ENCODE measurements around the gene UBL3. TPM values are rescaled to one million over a fixed set of nuclear protein-coding genes. Genes with fewer than 3 reads are reported as not detected.

Gene UBL3
- total RNA-seq, 1 experiment from 2014 or later = 12.0 TPM

- DNase-seq (ENCODE audit: low spot score) = peak; percentile 71
- CTCF ChIA-PET = no interaction called here
- no peak overlapping the region for H3K4me3 ChIP-seq (ENCODE audit: low read depth, low read length, poor library complexity, severe bottlenecking)
- H3K27me3 ChIP-seq (replicated peaks; ENCODE audit: insufficient read depth, low read depth, low read length, poor library complexity) = no peaks in the 10 kb centered on the region
- POLR2A ChIA-PET (ENCODE audit: low non-redundant PET) = no interaction called here
- no peaks in the 10 kb centered on the region for H3K9me3 ChIP-seq (ENCODE audit: low read depth, low read length, poor library complexity, severe bottlenecking)
- peaks cover 8% of the 10 kb centered on the region for H3K4me1 ChIP-seq (ENCODE audit: insufficient read depth, low read length, poor library complexity, severe bottlenecking)
- no TSS peak for BruUV-seq (replicated peaks)
- intact Hi-C loops (cut with micrococcal nuclease; ENCODE audit: unreplicated experiment) = no loop called here
- no peak overlapping the region for H3K27ac ChIP-seq (ENCODE audit: low read depth, low read length, poor library complexity, severe bottlenecking)
- TF ChIP-seq, protein P1, sequence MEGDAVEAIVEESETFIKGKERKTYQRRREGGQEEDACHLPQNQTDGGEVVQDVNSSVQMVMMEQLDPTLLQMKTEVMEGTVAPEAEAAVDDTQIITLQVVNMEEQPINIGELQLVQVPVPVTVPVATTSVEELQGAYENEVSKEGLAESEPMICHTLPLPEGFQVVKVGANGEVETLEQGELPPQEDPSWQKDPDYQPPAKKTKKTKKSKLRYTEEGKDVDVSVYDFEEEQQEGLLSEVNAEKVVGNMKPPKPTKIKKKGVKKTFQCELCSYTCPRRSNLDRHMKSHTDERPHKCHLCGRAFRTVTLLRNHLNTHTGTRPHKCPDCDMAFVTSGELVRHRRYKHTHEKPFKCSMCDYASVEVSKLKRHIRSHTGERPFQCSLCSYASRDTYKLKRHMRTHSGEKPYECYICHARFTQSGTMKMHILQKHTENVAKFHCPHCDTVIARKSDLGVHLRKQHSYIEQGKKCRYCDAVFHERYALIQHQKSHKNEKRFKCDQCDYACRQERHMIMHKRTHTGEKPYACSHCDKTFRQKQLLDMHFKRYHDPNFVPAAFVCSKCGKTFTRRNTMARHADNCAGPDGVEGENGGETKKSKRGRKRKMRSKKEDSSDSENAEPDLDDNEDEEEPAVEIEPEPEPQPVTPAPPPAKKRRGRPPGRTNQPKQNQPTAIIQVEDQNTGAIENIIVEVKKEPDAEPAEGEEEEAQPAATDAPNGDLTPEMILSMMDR (conservative IDR thresholded peaks at IDR 0.05; ENCODE audit: low read depth, low read length) = no peak
- no peak for TF ChIP-seq EZH2 (IDR thresholded peaks at IDR 0.05; ENCODE audit: borderline replicate concordance, low read depth, low read length, poor library complexity, severe bottlenecking)
- H3K36me3 ChIP-seq (ENCODE audit: insufficient read depth, low read length, poor library complexity, severe bottlenecking) = no peaks in the 10 kb centered on the region
Measured at GRCh38 chr13:29754473-29754806, 96.0 kb downstream of the UBL3 start.

DNA sequence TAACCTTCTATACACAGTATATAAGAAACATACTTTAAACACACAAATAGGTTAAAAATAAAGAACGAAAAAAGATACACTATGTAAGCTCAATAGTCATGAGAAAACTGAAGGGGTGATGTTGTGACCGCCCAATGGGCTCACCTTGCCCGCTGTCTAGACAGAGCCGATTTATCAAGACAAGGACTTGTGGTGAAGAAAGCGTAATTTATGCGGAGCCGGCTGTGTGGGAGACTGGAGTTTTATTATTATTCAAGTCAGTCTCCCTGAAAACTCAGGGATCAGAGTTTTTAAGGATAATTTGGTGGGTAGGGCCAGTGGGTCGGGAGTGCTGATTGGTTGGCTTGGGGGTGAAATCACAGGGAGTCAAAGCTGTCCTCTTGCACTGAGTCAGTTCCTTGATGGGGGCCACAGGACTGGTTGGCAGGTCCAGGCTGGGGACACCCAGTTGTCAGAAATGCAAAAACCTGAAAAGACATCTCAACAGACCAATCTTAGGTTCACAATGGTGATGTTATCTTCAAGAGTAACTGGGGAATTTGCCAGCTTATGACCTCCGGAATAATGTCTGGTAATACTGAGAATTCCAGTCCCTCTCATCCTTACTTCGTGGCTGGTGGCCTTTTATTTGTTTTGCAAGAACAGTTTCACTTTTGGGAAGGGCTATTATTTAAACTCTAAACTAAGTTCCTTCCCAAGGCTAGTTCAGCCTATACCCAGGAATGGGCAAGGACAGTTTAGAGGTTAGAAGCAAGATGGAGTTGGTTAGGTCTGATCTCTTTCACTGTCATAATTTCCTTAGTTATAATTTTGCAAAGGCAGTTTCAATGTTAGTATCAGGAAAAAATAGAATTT is 96.6 kb downstream of the UBL3 start:
- CTCF ChIA-PET = no interaction called here
- Histone ChIP-seq H3K27me3 (replicated peaks; ENCODE audit: insufficient read depth, low read depth, low read length, poor library complexity) (no peaks in the 10 kb centered on the region), H3K4me1 (ENCODE audit: insufficient read depth, low read length, poor library complexity, severe bottlenecking) (peaks cover 8% of the 10 kb centered on the region), H3K36me3 (ENCODE audit: insufficient read depth, low read length, poor library complexity, severe bottlenecking) (no peaks in the 10 kb centered on the region), H3K4me3 (ENCODE audit: low read depth, low read length, poor library complexity, severe bottlenecking) (no peak overlapping the region), H3K27ac (ENCODE audit: low read depth, low read length, poor library complexity, severe bottlenecking) (no peak overlapping the region), H3K9me3 (ENCODE audit: low read depth, low read length, poor library complexity, severe bottlenecking) (no peaks in the 10 kb centered on the region)
- TF ChIP-seq, protein P1 (conservative IDR thresholded peaks at IDR 0.05; ENCODE audit: low read depth, low read length) = no peak
- TF ChIP-seq EZH2 (IDR thresholded peaks at IDR 0.05; ENCODE audit: borderline replicate concordance, low read depth, low read length, poor library complexity, severe bottlenecking) = no peak
- no peak for DNase-seq (ENCODE audit: low spot score)
- BruUV-seq (replicated peaks) = no TSS peak
- intact Hi-C loops (cut with micrococcal nuclease; ENCODE audit: unreplicated experiment) = no loop called here
- POLR2A ChIA-PET (ENCODE audit: low non-redundant PET) = interaction anchor here (0.7 kb wide), 1 partner anchor 70 kb away, joined by 9 read pairs; no protein-coding TSS in a partner anchor

DNA sequence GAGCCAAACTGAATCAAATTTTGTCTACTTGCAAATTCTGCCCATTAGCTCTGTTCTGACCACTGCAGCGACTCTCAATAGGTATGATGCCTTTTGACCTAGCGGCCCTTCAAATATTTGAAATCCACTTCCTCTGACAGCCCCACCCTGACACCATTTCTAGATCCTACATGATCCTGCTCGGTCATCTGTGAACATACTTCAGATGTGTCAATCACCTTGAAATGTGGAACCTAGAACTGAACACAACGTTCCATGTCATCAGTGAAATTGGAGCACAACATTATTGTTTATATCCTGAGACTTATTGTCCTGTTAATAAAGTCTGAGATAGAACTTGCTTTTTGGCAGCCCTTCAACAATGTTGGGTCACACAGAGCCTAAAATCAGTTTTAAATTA is 98.2 kb downstream of the UBL3 start:
- Histone ChIP-seq H3K4me1 (ENCODE audit: insufficient read depth, low read length, poor library complexity, severe bottlenecking) (peaks cover 8% of the 10 kb centered on the region), H3K36me3 (ENCODE audit: insufficient read depth, low read length, poor library complexity, severe bottlenecking) (no peaks in the 10 kb centered on the region), H3K27ac (ENCODE audit: low read depth, low read length, poor library complexity, severe bottlenecking) (no peak overlapping the region), H3K9me3 (ENCODE audit: low read depth, low read length, poor library complexity, severe bottlenecking) (no peaks in the 10 kb centered on the region), H3K4me3 (ENCODE audit: low read depth, low read length, poor library complexity, severe bottlenecking) (no peak overlapping the region), H3K27me3 (replicated peaks; ENCODE audit: insufficient read depth, low read depth, low read length, poor library complexity) (no peaks in the 10 kb centered on the region)
- TF ChIP-seq, protein P1 (conservative IDR thresholded peaks at IDR 0.05; ENCODE audit: low read depth, low read length) = no peak
- TF ChIP-seq EZH2 (IDR thresholded peaks at IDR 0.05; ENCODE audit: borderline replicate concordance, low read depth, low read length, poor library complexity, severe bottlenecking) = no peak
- ChIA-PET CTCF (no interaction called here), POLR2A (ENCODE audit: low non-redundant PET) (interaction anchor here (0.7 kb wide), 1 partner anchor 20 kb away, joined by 10 read pairs; no protein-coding TSS in a partner anchor)
- intact Hi-C loops (cut with micrococcal nuclease; ENCODE audit: unreplicated experiment) = no loop called here
- no peak for DNase-seq (ENCODE audit: low spot score)
- BruUV-seq (replicated peaks) = no TSS peak

Measured in A673 (cell line).